T-helper 1 cell treated with Interleukin-12 subunit alpha and Interleukin-12 subunit beta and Interleukin-4 antibody, amounts not matched to agents 30 ng/mL and 1 ng/mL, for 36 hours (primary cell): ENCODE results near the gene TDP1. TPM values are rescaled to one million over a fixed set of nuclear protein-coding genes. Genes with fewer than 3 reads are reported as not detected.

Source experiments
- intact Hi-C: fragments of 100-400 bp; cut with micrococcal nuclease; formaldehyde crosslinking; loops from one replicate; pipeline ENCODE4 v1.15.1; 2024
- total RNA-seq: library from RNA; stranded (reverse); gene quantifications from 2 replicates; pipeline ENCODE4 v1.2.3, GENCODE V29; 2022

The TDP1 gene
- total RNA-seq, 1 donor from 2014 or later = 56.3 TPM

GRCh38 chr14:89941830-89942377 is 13.8 kb upstream of the TDP1 start:
- intact Hi-C loops = no loop called here

DNA sequence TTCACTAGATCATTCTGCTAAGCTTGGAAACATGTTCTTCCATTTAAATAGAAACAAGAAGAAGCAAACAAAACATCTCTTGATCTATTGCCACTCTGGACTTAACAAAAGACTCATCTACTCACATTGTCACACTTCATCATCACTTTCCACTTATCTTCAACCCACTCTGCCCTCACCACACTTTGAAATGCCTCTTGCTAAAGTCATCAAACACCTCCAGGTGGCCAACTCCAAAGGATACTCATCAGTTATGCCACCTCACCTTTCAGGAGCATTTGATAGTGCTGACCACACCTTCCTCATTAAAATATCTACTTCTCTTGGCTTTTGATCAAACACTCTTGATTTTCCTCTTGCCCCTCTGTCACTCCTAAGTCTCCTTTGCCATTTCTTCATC is 8.4 kb upstream of the TDP1 start:
- intact Hi-C loops = no loop called here

DNA sequence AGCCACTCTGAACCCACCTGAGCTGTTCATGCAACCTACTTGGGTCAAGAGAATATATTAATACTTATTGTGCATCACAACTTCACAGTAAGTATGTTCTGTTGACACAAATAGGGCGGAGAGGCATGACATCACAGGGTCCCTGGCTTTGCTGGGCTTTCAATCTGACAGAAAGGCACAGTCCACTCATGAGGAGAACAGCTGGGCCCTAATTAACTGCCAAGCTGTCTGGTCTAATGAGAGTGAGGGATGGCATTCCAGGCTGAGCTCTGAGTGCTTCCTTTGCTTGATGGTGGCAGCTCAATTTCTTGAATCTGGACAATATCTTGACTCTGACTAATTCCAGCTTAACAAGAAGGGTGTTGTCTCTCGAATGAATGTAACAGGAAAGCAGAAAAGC is 3.2 kb upstream of the TDP1 start:
- intact Hi-C loops = loop anchor here (5.0 to 10.0 kb wide), 4 partner anchors 250 to 1552 kb away; partner anchors contain the start of genes CCDC88C and TTC8

DNA sequence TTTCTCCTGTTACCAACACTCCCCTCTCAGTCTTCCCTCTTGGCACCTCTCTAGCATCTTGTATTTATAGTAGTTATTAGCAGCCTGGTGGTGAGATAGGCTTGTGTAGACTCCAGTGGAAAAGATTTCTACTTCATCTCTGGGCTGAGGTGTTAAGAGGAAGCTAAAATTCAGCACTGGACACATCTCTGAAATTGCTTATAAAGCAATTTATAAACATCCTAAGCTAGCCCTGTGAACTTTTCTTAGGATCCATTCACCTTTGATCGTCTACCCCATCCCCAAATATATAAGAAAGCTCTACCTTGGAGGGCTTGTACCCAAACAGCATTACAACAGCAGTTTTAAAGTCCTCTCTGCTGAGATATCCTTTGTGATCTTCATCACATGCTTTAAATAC is 2.1 kb upstream of the TDP1 start:
- intact Hi-C loops = loop anchor here (1.0 to 10.0 kb wide), 13 partner anchors 8 to 1961 kb away; partner anchors contain the start of genes CCDC88C, EML5, GALC and NRDE2

DNA sequence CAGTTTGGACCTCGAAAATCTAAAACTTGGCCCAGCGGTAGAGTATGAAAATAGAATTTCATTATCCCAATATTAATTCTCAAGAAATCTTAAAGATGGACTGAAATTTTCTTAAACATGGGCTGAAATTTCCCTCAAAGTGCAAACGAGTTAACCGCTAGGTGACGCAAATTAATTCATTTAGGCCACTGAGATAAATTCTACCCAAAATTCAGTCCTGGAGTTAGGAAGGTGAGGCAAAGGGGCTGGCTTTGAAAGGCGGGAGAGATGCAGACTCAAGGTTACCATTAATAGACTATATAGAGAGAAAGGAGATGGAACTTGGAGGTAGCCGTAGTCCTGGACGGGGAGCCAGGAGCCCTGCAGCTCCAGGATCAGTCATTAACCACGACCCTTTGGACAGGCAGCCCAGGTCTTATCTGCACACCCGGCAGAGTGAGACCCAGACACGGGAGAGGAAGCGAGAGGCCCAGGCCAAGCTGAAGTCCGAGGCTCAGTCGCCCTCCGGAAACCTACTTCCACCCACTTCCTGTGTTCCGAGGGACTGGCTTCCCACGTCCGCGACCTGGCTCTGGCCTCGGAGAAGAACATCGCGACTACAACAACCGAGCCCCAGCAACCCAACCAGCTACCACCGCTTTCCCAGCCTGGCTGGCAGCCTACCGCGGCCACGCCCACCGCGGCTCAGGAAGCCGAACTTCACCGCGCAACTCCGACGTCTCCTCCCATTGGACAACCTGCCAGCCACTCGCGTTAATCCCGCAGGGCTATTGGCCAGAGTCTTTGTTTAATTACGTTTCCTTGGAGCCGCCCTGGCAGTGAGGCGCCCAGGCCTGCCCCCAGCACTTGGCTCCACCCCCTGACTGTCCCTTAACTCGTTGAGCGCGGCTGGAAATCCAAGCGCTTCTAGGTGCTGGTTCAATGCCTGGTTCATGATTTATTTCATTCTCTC is 1.4 kb upstream of the TDP1 start, which contains the start of gene EFCAB11:
EFCAB11 (minus strand) TSS at position 661 of the 952 bp plus-strand sequence; CDS start at position 591, 70 bp downstream.
- intact Hi-C loops = loop anchor here (1.0 to 10.0 kb wide), 21 partner anchors 9 to 1962 kb away; partner anchors contain the start of genes CCDC88C, EML5, FOXN3 and GALC

GRCh38 chr14:89955022-89955744 is 544 bp upstream of the TDP1 start:
- intact Hi-C loops = loop anchor here (1.0 to 10.0 kb wide), 14 partner anchors 107 to 1962 kb away; partner anchors contain the start of genes CCDC88C, EML5, FOXN3 and GALC

DNA sequence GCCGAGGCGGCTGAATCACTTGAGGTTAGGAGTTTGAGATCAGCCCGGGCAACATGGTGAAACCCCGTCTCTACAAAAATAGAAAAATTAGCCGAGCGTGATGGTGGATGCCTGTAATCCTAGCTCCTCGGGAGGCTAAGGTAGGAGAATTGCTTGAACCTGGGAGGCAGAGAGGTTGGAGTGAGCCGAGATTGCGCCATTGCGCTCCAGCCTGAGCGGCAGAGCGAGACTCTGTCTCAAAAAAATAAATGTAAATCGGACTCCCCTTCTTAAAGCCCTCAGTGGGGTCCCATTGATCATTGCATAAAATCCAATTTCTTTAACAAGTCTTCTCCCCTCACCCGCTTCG is 908 bp downstream of the TDP1 start:
- intact Hi-C loops = loop anchor here (5.0 to 10.0 kb wide), 4 partner anchors 106 to 1548 kb away; partner anchors contain the start of genes CCDC88C and KCNK13

GRCh38 chr14:89957376-89957775 is 1.6 kb downstream of the TDP1 start:
- intact Hi-C loops = loop anchor here (5.0 to 10.0 kb wide), 4 partner anchors 105 to 1547 kb away; partner anchors contain the start of genes CCDC88C and KCNK13

DNA sequence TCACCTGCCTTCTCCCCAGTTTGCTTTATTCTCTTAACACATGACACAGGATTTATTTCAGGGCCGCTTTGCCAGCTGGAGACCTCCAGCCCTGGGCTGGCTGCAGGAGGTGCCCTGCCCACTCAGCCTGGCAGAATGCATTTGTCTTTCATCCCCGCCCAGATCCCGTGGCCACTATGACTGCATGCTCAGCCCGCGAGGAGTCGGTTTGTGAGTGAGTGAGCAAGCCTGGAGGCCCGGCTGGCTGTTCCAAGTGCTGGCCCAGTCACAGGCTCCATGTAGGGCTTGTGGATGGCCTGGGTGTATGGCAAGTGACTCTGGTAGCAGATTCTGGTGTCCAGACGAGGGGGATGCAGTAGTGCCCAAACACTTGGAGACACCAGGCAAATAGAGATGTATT is 2.1 kb downstream of the TDP1 start:
- intact Hi-C loops = loop anchor here (5.0 to 10.0 kb wide), 4 partner anchors 105 to 1547 kb away; partner anchors contain the start of genes CCDC88C and KCNK13

DNA sequence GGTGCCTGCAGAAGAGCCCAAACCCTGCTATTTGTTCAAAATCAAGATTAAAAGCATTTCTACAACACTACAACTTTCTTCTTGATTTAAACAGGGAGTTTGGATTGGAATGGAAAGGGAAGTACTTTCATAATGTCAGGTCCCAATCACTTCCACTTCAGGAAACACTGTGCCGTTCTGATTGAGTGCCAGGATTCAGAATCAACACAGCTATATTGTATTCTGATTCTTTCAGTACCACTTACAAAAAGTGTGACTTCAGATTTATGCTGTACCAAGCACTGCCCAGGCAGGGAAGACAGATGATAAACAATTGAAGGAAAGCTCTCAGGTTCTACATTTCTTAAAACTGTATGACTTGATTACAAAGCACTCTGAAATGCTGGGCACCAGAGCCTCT is 3.2 kb downstream of the TDP1 start:
- intact Hi-C loops = loop anchor here (5.0 to 10.0 kb wide), 4 partner anchors 103 to 1546 kb away; partner anchors contain the start of genes CCDC88C and KCNK13

DNA sequence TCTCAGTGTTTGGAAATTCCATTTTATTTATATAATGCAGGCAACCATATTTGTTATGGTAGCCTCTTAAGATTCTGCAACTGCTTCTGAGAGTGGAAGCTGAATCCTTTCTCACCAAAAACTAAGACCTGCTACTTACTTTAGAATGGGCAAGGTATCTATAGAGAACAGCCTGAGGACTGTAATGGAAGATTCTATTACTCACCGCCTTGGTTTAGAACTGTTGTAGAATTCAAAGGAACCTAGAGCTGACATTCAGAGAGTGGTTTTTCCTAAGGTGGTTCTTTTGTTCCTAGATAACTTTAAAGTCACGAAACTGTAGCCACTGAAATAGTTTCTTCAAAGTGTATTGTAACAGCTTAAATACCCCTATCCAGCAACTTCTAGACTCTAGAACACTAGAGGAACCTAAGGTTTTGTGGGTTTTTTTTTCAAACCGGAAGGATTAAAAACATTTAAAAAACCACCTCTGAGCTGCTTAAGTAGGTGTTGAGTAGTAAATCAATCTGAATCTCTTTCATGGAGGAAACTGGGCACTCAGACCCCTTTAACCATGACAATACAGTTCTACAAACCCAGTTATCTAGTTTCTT is 4.2 kb downstream of the TDP1 start:
- intact Hi-C loops = loop anchor here (5.0 to 10.0 kb wide), 4 partner anchors 102 to 1545 kb away; partner anchors contain the start of genes CCDC88C and KCNK13

DNA sequence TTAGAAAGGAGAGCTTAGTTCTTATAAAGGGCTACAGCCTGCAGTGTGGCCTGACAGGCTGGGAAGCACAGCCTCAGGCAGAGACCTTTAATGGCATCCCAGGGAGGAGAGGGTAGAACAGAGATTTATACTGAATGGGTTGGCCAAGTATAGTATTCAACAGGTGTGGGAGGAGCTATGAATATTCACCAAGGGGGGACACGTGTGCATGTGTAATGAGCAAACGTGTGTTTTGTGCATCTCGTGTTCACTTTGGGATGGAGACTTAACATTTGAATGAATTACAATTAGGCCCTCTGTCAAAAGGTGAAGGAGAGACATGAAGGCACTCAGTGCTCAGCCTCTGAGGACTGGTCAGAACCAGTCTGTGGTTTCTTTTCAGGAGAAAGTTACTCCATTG is 5.2 kb downstream of the TDP1 start:
- intact Hi-C loops = no loop called here

DNA sequence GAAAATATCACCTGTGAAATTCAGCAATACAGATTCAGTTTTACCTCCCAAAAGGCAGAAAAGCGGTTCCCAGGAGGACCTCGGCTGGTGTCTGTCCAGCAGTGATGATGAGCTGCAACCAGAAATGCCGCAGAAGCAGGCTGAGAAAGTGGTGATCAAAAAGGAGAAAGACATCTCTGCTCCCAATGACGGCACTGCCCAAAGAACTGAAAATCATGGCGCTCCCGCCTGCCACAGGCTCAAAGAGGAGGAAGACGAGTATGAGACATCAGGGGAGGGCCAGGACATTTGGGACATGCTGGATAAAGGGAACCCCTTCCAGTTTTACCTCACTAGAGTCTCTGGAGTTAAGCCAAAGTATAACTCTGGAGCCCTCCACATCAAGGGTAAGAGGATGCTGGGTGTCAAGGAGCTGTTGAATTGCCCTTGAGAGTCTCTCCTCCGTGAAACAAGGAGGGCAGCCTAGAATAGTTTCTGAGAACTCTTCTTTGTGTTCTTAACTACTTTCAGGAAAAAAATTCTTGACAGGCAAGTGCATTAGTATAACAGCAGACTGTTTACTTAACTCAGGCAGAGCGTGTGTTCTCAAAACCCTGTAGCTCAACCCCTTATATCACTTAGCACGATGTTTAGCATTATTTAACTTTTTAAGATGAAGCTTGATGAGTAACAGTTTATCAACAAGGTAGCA is 7.7 kb downstream of the TDP1 start:
- intact Hi-C loops = no loop called here

DNA sequence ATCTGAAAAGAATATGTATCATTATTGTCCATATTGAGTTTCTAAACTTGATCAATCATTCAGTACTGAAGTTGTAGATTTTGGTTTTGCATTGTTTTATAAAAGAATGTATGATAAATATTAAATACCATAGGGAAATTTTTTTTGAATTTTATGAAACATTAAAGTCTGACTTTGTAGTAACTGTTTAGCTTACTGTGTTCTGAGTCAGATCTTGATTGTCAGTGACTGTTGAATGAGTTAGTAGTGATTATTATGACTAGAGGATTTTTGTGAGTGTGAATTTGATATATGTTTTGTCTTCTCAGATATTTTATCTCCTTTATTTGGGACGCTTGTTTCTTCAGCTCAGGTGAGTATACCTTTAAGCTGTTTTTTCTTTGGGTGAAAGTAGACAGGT is 10.1 kb downstream of the TDP1 start:
- intact Hi-C loops = no loop called here

DNA sequence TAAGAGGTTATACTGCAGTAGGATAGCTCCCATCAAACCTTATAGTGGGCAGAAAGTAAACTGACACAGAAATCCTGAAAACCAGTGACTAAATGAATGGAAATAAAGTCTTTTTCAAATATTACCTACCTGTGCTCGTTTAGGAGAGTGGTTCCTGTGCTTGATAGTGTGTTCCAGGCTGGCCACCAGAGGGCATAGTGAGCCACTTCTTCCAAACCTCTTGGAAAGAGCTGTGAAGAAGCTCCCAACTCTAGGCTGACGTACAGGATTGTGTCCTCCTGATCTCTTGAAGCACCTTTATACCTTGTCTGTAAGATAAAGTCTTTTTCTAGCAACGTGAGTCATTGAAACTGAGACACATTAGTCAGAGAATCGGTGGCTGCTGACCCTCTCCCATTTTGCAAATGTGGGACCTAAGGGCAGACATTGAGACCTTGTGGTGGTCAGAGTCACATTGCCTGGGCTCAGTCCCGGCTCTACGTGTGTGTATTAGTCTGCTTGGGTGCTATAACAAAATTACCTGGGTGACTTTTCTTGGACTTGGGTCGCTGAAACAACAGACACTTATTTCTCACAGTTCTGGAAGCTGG is 17.6 kb downstream of the TDP1 start:
- intact Hi-C loops = loop anchor here (1.0 kb wide), 2 partner anchors 34 to 262 kb away; no protein-coding TSS in a partner anchor

DNA sequence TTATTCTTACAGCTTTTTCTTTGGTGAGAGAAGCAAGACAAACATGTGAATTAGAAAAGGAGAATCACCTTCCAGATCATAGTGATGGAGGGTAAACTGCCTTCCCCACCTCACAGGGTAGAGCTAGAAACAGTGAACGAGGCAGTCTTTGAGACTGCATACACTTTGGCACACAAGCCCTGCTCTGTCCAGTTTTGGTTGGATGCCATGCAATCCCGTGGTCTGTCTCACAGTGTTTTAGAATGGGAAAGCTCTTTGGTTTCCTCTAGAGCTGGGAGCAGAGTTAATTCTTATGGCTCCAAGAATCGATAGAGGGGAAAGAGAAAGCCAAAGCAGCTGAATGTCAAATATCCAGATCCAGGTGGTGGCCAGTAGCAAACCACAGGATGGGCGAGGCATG is 21.9 kb downstream of the TDP1 start:
- intact Hi-C loops = no loop called here

DNA sequence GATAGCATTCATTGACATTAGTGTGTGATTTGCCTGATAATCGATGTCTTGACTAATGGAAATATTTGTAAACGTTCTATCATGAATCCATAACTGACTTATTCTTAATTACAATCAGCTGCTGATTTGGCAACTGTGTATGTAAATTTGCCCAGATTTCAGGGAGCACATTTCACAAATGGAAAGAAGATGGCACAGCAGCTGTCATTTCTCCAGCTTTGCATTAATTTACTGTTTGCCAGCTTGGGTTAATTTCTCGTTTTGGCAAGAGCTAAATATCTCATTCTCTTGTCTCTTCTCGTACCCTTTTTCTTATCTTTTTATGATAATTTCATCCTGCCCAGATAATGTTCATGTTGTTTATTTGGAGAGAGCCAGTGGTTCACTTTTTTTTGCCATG is 22.9 kb downstream of the TDP1 start:
- intact Hi-C loops = no loop called here

DNA sequence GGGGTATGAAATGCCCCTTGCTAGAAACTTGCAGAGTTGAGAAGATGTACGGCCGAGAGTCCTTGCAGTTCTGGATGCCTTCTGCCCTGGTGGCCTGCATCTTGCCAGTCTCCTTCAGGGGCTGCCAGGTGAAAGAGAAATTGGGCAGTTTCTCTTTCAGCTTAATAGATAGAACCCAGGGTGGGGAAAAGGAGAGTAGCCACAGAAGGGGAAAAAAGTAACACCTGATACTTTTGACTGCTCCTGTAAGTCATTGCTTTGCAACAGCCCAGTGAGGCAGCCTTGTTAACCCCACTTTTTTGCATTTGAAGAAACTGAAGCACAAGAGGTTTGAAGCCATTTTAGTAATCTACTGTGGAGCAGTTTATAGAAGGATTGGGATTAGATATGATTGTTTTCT is 27.6 kb downstream of the TDP1 start:
- intact Hi-C loops = no loop called here

GRCh38 chr14:89986462-89987160 is 30.9 kb downstream of the TDP1 start:
- intact Hi-C loops = no loop called here
